AG09309 (cell line): Measurements from ENCODE around the gene GYS1.
A peak's percentile ranks its signal among the peaks of the same experiment; 100 is the strongest.

Experiments used
- DNase-seq: peaks from one replicate; pipeline ENCODE4 v3.0.0-alpha.2; 2010; ENCODE audit warnings: low read depth
- H3K4me3 ChIP-seq: 2 replicates; pipeline ENCODE4 v1.5.1; 2011; ENCODE audit warnings: mild to moderate bottlenecking, low read depth, low read length, moderate library complexity; ENCODE audit not compliant: control insufficient read depth
- CTCF ChIP-seq: IDR thresholded peaks from 2 replicates; pipeline ENCODE4 v1.5.1; 2011; ENCODE audit warnings: mild to moderate bottlenecking, low read depth, low read length, inconsistent platforms; ENCODE audit not compliant: insufficient read depth, control insufficient read depth; ENCODE audit errors: missing control alignments

The GYS1 gene

GRCh38 chr19:48975947-48976847 lies 16.9 kb downstream of the GYS1 start:
- no peak for DNase-seq
- TF ChIP-seq CTCF = no peak
- no peak overlapping the region for H3K4me3 ChIP-seq

- TF ChIP-seq CTCF = peak; percentile 93
- no peak for DNase-seq
- no peak overlapping the region for H3K4me3 ChIP-seq
These were observed 22.1 kb downstream of the GYS1 start for GRCh38 chr19:48970923-48971395.

- TF ChIP-seq CTCF = no peak
These were observed 22.9 kb downstream of the GYS1 start for GRCh38 chr19:48970139-48970766.

GRCh38 chr19:48969276-48970138 lies 23.6 kb downstream of the GYS1 start:
- no peak overlapping the region for H3K4me3 ChIP-seq
- no peak for TF ChIP-seq CTCF
- DNase-seq = no peak

More at GRCh38 chr19:48970139-48970766, 22.9 kb downstream of the GYS1 start:
- no peak for DNase-seq
- no peak overlapping the region for H3K4me3 ChIP-seq

GRCh38 chr19:48968813-48969218 lies 24.3 kb downstream of the GYS1 start:
- TF ChIP-seq CTCF = no peak
- no peak for DNase-seq
- no peak overlapping the region for H3K4me3 ChIP-seq

GRCh38 chr19:48968179-48968661 lies 24.9 kb downstream of the GYS1 start:
- DNase-seq = no peak
- H3K4me3 ChIP-seq = no peak overlapping the region
- TF ChIP-seq CTCF = no peak
